SW480 (cell line): Measurements from ENCODE around the gene GALNS.

Source experiments
- DNase-seq: peaks from one replicate; pipeline ENCODE4 v3.0.0-alpha.2; 2016; ENCODE audit warnings: low spot score

GALNS gene

DNA sequence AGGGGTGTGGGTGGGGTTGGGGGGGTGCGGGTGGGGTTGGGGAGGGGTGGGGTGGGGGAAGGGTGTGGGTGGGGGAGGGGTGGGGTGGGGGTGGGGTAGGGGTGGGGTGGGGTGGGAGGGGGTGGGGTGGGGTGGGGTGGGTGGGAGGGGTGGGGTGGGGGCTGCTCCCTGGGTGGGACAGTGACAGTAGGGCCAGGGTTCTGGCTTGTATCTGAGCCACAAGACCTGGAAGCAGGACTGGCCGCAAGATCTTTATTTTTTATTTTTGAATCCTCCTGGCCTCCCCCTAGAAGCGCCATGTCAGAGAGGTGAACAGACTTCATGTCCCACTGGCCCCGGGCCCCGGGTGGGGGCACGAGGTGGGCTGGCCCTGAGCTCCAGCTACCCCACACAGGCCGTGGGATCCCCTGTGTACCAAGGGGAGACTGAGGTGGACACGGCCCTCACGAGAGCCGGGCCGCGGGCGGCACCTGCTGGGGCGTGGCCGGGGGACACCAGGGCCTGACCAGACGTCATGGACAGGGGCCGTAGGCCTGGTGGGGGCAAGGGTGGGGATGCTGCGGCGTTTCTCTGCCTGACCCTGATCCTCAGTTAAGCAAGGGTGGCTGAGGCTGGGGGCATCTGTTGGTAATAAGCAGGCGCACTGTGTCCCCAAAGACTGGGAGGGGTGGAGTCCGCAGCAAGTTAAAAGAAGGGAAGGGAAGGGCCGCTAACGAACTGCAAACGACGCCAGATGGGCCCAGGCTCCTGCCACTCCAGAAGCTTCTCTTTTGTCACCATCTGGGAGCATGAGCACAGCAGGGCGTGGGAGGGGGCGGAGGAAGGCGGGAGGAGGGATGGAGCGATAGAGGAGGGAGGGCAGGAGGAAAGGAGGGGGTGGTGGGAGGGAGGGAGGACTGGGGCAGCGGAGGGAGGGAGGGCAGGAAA is 32.0 kb upstream of the GALNS start:
- no peak for DNase-seq

DNA sequence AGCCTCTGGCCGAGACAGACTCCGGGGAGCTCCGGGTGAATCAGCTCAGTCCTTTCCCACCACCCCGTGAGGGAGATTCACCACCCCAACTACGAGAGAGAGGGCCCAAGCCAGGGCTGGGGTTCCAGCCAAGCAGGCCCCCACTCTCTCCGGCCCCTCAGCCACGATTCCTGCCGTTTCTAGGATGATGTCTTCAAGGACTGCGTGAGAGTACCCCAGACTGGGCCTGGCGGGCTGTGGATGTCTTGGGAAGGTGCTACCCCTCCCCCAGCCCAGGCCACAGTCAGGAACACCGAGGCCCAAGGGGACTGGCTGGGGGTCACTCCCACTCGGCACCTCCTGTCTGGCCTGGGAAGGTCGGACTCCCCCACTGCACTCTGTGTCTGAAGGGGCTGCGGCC is 31.3 kb upstream of the GALNS start:
- DNase-seq, result no peak

- DNase-seq, result no peak
Measured at GRCh38 chr16:88886845-88887521, 30.2 kb upstream of the GALNS start.

DNA sequence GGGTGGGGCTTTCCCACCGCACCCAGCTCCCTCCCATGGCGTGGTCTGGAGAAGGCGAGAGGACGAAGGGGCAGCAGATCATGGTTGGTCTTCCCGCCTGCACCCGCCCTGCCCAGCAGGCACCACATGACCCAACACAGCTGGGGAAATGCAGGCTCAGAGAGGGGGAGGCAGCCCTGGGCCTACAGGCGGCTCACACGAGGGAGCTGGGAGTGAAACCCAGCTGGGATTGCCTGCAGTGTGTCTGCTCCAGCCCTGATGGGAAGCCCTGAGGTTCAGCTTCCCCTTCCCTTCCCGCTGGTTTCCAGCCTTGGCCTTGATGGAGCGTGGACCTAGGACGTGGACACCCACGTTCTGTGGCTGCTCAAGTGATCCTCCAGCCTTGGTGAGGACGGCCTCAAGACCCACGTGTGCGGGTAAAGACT is 29.7 kb upstream of the GALNS start:
- DNase-seq, result no peak

- no peak for DNase-seq
Measured at GRCh38 chr16:88885693-88886280, 29.0 kb upstream of the GALNS start.

DNA sequence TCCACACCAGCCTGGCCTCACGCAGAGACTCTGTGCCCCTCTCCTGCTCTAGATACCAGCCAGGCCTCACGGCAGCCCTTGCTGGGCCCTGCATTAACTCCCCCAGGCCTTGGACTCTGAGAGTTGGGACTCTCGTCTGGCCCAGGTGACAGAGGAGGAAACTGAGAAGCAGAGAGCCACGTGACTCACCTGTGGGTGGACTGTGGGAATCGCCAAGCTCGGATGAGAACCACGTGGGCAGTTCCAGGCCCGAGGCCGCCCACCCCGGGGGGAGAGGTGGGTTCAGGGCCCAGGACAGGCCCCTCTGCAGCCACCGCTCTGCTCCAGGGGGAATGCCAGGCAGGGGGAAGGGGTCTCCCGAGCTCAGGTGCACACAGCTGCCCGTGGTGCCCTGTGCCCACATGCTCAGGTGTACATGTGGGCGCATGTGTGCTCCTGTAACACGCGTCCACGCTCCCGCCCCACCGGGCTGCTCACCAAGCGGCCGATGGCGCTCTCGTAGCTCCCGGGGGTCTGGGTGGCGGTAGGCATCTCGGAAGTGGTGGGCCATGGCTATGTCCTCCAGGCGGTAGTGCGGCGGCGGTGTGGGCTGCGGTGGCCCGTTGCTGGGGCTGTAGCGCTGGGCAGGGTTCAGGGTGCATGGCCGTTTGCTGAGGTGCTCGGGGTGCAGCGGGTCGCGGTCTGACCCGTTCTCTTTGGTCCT is 28.0 kb upstream of the GALNS start:
- DNase-seq, result no peak

- no peak for DNase-seq
Measured at GRCh38 chr16:88883946-88884345, 27.2 kb upstream of the GALNS start.

DNA sequence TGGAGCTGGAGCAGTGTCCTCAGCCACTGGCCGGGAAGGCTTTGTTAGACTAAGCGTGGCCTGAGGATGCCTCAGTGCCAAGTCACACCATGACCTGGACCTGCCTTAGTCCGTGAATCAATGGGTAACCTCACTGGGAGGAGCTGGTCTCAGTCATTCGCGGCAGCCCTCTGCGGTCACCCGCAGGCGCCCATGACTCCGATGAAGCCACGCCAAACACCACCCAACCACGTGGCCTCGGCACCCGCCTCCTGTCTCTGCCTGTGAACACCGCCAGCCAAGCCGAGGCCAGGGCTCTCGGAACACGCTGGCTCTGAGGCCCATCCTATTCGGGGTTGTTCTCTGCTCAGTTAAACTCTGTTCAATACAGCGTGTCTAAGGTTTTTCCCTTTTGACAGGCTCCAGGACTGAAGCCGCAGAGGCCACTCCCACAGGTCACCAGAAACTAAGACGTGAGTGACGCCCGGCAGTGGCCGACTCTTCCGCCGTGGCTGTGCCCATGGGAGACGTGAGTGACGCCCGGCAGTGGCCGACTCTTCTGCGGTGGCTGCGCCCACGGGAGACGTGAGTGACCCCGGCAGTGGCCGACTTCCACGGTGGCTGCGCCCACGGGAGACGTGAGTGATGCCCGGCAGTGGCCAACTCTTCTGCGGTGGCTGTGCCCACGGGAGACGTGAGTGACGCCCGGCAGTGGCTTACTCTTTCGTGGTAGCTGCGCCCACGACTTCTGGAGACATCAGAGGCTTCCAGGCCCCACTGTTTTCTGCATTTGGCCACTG is 26.6 kb upstream of the GALNS start:
- peak; percentile 75 for DNase-seq

GRCh38 chr16:88882358-88883030 is 25.7 kb upstream of the GALNS start:
- peak; percentile 65 for DNase-seq

GRCh38 chr16:88881675-88882357 is 25.1 kb upstream of the GALNS start:
- DNase-seq, result no peak

- DNase-seq, result peak; percentile 11
Measured at GRCh38 chr16:88881007-88881615, 24.4 kb upstream of the GALNS start.

DNA sequence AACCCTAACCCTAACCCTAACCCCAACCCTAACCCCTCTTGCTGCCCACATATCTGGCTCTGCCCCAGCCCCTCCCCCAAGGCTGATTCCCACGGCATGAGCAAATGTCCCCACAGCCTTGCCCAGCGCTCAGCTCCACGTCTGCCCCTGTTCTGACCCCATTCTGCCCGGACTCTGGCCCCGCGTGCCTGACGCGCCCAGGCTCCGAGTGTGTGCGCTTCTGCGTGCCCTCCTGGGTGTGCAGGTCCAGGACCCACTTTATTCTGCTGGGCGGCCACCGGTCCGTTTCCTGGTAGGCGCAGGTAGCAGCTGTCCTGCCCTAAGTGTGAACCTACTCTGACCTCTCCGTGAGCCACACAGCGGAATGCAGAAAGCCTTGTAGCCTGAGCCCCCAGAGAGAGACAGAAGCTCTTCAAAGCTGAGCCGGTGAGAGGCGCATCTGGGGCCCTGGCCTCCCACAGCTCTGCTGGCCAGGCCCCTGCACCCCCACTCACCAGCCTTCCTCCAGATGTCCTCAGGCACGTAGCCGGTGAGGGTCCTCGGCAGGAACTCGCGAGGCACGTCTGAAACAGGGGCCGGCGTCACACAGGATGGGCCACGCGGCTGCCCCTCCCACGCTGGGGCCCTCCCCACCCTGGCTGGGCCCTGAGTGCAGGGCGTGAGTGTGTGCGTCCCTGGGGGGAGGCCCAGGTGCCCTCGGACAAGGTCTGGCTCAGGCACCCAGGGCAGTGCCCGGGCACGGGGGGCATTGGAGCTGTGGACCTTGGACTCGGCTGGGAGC is 23.7 kb upstream of the GALNS start:
- no peak for DNase-seq

GRCh38 chr16:88879788-88880055 is 23.0 kb upstream of the GALNS start:
- DNase-seq, result no peak

DNA sequence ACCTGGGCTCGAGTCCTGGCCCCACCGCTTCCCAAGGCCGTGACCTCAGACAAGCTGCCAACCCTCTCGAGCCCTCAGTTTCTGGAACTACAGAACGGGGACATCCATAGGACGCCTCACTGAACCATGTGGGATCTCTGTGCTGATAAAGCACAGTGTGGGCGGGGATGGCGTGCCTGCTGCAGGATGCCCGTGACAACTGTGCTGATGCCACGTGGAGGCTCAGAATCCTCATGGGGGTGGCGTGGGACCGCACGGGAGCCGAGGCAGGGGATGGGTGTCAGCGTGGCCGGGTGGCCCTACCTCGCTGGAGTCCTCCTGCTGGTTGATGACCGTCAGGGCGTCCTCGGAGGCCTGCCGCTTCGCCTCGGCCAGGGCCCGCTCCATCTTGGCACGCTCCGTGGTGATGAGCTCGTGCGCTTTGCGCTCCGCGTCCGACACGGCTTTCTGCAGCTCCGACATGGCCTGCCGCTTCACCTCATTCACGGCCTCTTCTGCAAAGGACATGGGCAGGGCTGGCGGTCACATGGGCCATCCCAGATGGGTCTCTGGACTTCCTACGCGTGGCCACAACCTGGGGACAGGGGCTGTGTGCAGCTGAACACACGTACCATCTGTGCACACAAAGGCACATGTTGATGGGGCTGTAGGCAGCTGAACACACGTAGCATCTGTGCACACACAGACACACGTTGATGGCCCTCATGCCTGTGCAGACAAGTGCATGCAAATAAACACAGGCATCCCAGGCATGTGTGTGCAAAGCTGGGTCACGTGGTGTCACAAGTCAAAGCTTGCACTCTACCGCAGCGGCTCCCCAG is 22.4 kb upstream of the GALNS start:
- DNase-seq, result no peak

- no peak for DNase-seq
Measured at GRCh38 chr16:88878356-88878755, 21.6 kb upstream of the GALNS start.

DNA sequence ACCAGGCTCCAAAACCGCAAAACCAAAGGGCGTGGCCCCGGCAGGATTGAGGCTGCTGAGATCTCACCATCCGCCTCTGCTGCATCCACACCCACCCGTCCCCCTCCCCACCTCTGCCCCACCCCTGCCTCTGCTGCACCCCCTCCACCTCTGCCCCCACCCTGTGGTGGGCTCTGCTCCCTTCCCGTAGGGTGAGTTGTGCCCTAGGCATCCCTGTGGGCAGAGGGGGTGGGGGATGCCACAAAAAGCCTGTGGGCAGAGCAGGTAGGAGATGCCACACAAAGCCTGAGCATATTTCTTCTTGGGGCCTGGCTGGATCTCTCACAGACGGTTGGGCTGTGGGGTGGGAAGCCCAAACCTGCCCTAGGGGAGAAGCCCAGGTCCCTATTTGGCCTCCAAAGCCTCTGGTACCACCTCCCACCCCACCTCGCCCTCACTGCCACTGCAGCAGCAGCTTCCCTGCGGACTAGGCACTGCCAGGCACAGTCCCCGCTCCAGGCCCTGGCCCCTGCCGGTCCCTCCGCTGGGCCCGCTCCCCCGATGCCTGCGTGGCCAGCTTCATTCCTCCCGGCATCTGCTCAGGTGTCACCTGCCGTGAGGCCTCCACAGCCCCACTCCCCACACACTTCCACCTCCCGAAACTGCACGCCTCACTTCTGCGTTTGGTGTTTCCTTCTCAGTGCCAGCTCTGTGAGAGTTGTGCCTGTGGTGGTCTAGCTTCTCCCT is 21.0 kb upstream of the GALNS start:
- DNase-seq, result peak; percentile 11

GRCh38 chr16:88876942-88877526 is 20.3 kb upstream of the GALNS start:
- DNase-seq, result peak; percentile 43
